Hematopoietic multipotent progenitor cell treated with erythropoietin and hydrocortisone succinate and interleukin-3 and kit ligand, for 6 days (in vitro differentiated cells): Measurements from ENCODE around the gene MAPKAPK2.
A peak's percentile ranks its signal among the peaks of the same experiment; 100 is the strongest.

Source experiments
- DNase-seq: peaks from one replicate; pipeline ENCODE4 v3.0.0-alpha.2; 2015

The MAPKAPK2 gene

GRCh38 chr1:206723805-206724472, 39.2 kb downstream of the MAPKAPK2 start:
- no peak for DNase-seq

GRCh38 chr1:206725109-206725963, 40.6 kb downstream of the MAPKAPK2 start:
- peak; percentile 81 for DNase-seq

GRCh38 chr1:206727981-206728696, 43.4 kb downstream of the MAPKAPK2 start:
- peak; percentile 40 for DNase-seq

GRCh38 chr1:206728697-206728987, 43.9 kb downstream of the MAPKAPK2 start:
- DNase-seq = no peak

- no peak for DNase-seq
These were observed 44.3 kb downstream of the MAPKAPK2 start for GRCh38 chr1:206729050-206729449.

DNA sequence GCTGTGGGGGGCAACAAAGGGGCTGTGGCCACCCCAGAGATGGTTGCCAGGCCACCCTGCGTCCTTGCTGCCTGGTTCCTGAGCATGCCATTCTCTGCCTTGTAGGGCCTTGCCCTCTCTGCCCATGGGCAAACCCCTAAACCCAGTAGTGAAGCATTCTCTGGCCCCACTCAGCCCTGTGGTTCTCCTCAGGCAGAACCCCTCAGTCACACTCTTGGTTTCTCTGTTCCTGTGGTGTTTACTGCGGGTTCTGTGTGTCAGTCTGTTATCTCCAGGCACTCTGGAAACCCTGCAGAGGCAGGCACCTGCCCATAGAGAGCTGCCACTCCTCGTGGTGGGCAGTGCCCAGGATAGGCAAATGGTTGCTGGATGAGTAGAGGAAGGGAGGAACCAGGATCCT, 44.8 kb downstream of the MAPKAPK2 start:
- DNase-seq = no peak

GRCh38 chr1:206732508-206732907, 47.8 kb downstream of the MAPKAPK2 start:
- DNase-seq = no peak

- no peak for DNase-seq
These were observed 48.3 kb downstream of the MAPKAPK2 start for GRCh38 chr1:206732992-206733391.

- DNase-seq = peak; percentile 82
These were observed 49.9 kb downstream of the MAPKAPK2 start for GRCh38 chr1:206734499-206735142.

DNA sequence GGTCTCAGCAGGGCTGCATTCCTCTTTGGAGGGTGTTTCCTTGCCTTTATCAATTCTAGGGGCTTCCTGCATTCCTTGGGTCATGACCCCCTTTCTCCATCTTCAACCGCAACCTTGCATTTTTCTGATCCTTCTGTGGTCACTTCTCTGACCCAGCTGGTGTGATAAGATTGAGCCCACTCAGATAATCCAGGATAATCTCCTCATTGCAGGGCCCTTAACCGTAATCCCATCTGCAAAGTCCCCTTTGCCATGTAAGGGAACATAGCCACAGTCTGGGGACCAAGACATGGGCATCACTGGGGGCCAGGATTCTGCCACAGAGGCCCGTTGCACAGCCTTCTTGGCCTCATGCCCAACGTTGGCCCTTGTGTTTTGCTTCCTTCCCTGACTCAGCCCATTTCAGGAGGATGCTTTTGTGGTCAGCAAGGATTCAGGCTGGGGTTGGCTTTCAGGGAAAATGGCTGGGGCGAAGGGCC, 50.9 kb downstream of the MAPKAPK2 start:
- peak; percentile 63 for DNase-seq

DNA sequence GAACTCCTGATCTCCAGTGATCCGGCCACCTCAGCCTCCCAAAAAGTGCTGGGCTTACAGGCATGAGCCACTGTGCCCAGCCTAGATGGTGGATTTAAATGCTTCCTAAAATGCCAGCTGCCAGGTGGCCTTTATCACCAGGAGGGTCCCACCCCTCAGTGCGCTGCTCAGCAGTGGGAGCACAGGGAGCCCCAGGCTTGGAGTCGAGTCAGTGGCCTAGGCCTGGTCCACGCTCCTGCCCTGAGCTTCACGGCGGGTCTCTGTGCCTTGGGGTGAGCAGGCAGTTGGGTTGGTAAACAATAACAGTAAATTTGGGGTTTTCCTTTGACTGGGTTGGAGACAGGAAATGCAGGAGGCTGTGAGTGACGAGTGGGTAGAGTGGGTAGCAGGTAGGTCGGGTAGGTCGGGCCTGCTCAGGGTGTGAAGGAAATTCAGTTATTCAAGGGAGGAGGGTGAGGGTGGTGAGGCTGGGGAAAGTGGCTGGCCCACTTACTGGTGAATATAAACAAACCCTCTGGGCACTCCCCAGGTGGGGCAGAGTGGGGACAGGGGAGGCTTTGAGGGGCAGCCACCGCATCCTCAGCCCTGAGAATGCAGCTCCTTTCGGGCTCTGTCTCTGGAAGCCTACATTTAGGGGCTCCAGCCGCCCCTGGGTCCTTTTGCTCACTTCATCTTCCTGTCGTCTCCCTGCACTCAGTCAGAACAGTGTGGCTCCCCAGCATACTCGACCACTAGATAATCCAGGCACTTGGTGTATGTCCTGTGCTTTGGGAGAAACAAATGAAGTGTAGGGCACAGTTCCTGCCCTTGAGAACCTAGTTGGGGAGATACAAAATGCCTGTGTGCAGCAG, 52.4 kb downstream of the MAPKAPK2 start:
- DNase-seq = no peak

DNA sequence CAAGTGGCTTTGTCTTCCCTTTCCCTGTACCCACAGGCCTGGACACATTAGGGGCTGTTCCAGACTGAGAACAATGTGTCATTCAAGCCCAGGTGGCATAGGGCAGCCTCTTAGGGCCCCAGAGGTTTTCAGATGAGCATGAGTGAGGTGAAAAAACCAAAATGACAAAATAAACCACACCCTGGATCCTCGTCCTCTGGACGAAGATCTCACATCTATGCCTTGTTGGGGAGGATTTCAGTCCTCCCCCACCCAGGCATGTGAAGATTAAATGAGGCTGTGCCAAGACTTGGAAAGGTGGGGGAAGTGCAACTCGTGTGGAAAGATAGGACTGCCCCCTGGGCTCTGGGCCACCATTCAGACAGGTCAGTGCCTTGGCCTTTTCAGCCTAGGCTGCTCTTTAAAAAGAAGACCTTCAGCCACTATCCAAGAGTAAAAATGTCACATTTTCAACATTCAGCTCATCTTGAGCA, 53.1 kb downstream of the MAPKAPK2 start:
- DNase-seq = peak; percentile 49

DNA sequence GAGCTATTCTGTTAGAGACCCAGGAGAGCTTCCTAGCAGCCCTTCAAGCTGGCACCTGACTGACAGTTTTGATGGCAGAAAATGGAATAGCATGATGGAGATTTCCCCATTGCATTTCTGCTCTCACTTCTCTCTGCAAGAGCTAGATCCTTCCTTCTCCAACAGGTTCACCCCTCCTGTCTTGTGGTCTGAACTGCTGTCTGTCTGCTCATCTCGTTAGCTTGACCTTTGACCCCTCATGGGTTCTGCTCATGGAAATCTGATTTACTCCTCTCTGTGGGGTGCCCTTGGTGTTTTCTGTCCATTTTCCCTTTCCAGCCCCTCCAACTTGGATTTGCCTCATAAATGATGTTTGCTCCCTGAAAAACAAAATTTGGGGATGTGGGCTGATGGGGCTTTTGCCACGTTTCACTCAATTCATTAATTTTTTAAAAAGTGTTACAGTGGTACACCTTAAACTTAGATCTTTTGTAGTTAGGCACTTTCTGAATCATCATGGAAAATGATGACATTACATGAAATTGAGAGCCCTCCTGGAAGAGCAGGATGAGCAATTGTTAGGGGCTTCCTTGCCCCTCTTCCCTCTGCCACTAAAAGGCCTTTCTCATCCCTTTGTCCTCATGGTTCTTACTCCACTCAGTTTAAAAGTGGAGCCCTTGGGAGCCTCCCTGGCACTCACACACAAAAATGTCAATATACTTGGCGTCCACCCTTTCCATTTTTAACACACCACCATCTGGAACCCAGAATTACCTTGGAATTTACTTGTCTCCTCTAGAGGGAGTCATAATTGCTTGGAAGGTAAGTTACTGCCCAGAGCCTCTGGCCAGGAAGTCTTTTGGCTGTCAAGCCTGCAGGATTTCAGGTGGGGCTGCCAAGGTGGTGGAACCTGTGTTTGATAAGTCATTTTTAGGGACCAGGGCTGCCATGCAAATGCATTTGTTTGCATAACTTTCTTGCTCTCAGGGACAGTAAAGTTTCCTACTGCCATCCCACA, 54.0 kb downstream of the MAPKAPK2 start:
- DNase-seq = peak; percentile 53

GRCh38 chr1:206739411-206740076, 54.8 kb downstream of the MAPKAPK2 start:
- DNase-seq = no peak

DNA sequence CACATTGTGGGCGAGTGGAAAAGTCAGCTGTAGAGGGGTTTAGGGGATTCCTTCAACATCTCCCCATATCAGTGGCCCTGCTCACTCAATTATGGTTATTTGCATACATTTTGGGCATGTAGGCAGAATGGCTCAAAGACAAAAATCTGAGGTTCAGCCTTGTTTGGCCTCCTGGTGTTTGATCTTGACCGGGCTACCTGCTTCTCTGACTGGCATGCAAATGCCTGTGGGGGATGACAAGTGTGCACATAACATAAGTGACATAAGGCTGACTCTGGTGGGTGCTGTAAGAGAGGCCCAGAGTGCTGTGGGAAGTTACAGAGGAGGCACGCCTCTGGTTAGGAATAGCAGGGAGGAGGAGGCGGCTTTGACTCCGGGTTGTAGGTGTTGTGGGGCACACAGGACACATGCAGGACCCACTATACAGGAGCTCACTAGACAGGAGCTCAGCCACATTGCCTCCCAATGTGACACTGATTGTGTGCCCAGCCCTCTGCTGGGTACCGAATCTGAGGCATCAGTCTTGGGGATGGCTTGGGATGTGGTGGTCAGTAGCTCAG, 56.5 kb downstream of the MAPKAPK2 start:
- no peak for DNase-seq

- DNase-seq = no peak
These were observed 58.1 kb downstream of the MAPKAPK2 start for GRCh38 chr1:206742719-206743383.

- DNase-seq = no peak
These were observed 60.0 kb downstream of the MAPKAPK2 start for GRCh38 chr1:206744683-206745082.

DNA sequence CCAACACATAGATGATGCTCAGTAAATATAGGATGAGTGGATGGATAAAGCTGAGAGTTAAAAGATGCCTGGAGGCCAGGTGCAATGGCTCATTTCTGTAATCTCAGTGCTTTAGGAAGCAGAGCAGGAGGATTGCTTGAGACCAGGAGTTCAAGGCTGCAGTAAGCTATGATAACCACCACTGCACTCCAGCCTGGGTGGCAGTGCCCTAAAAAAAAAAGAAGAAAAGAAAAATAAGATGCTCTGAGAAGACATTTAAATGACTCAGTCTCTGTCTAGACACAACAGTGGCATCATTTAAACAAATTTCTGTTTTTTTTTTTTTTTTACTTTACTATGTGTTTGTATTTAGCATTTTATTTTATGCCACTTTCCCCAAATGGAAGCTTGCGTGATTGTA, 60.6 kb downstream of the MAPKAPK2 start:
- DNase-seq = no peak

DNA sequence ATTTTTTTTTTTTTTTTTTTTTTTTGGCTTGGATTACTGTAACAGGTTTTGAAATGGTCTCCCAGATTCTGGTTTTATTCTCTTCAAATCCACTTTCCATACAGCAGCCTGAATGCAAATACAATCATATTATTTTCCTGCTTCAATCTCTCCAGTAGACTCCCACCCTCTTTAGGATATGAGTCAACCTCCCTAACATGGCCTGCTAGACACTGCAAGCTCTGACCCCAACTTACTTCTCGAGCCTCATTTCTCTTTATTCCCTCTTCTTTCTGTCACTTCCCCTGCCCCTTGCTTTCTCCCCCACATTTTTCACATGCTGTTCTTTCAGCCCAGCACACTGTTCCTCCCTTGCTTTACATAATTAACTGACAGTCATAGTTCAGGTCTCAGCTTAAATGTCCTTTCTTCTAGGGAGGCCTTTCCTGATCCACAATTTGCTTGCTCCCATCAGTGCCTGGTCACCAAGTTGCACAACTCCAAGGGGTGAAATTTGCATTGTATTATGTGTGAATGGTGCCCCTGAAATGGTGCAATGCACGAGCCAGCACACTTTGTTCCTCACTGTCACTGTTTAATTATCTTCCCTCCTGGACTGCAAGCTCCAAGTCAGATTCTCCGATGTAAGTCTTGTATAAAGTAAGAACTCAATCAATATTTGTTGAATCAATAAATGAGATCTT, 63.8 kb downstream of the MAPKAPK2 start:
- no peak for DNase-seq
